Mesodermal cell (in vitro differentiated cells): ENCODE measurements around the gene RIC8A.
A peak's percentile ranks its signal among the peaks of the same experiment; 100 is the strongest.
"Not testable (repeated sequence)": the region's sequence is repeated elsewhere in the genome, so short reads cannot be mapped to it uniquely, and the experiment has no call there.

Experiments
- H3K27ac ChIP-seq: 2 replicates; pipeline ENCODE4 v1.7.0; 2013; ENCODE audit warnings: mild to moderate bottlenecking, low read depth, low read length, moderate library complexity; ENCODE audit not compliant: severe bottlenecking
- H3K36me3 ChIP-seq: 2 replicates; pipeline ENCODE4 v1.7.1; 2013; ENCODE audit warnings: mild to moderate bottlenecking, low read length, moderate library complexity; ENCODE audit not compliant: control insufficient read depth, insufficient read depth
- H3K4me1 ChIP-seq: one replicate; pipeline ENCODE4 v1.7.1; 2013; ENCODE audit warnings: mild to moderate bottlenecking, low read length; ENCODE audit not compliant: insufficient read depth, control insufficient read depth, poor library complexity, severe bottlenecking
- H3K4me3 ChIP-seq: 2 replicates; pipeline ENCODE4 v1.7.0; 2013; ENCODE audit warnings: low read length, control low read depth, mild to moderate bottlenecking; ENCODE audit not compliant: insufficient read depth, poor library complexity, severe bottlenecking; ENCODE audit errors: extremely low read depth
- H3K9me3 ChIP-seq: 2 replicates; pipeline ENCODE4 v1.7.1; 2013; ENCODE audit warnings: mild to moderate bottlenecking, low read length, moderate library complexity; ENCODE audit not compliant: control insufficient read depth
- WGBS, 2 experiments: methylation state at CpG; one replicate each; pipeline ENCODE4 v1.1.5; 2013; ENCODE audit warnings: missing lambda C conversion rate in 2 of 2; ENCODE audit not compliant: insufficient coverage in 2 of 2; 5-methylcytosine and 5-hydroxymethylcytosine counted together

The RIC8A gene

GRCh38 chr11:211741-212140, 4.2 kb downstream of the RIC8A start:
- H3K36me3 ChIP-seq, result peaks cover 72% of the 10 kb centered on the region
- peaks cover 21% of the 10 kb centered on the region for H3K4me1 ChIP-seq
- 89 to 91% methylated on average over 8 of the region's 9 CpGs for WGBS, 2 experiments
- H3K4me3 ChIP-seq, result no peak overlapping the region
- H3K27ac ChIP-seq, result no peak overlapping the region
- no peaks in the 10 kb centered on the region for H3K9me3 ChIP-seq

GRCh38 chr11:212150-213100, 4.9 kb downstream of the RIC8A start:
- H3K36me3 ChIP-seq, result peaks cover 72% of the 10 kb centered on the region
- no peak overlapping the region for H3K4me3 ChIP-seq

GRCh38 chr11:213111-213510, 5.6 kb downstream of the RIC8A start:
- Histone ChIP-seq H3K27ac (no peak overlapping the region), H3K9me3 (no peaks in the 10 kb centered on the region), H3K36me3 (peaks cover 72% of the 10 kb centered on the region), H3K4me1 (peaks cover 21% of the 10 kb centered on the region), H3K4me3 (no peak overlapping the region)
- 92 to 94% methylated on average over 3 of the region's 4 CpGs for WGBS, 2 experiments

More at GRCh38 chr11:212150-213100, 4.9 kb downstream of the RIC8A start:
- Histone ChIP-seq H3K27ac (no peak overlapping the region), H3K9me3 (no peaks in the 10 kb centered on the region), H3K4me1 (peaks cover 21% of the 10 kb centered on the region)
- WGBS, 2 experiments, result 98% methylated on average over 6 to 13 of the region's 17 CpGs

- no peak overlapping the region for H3K4me3 ChIP-seq
- H3K9me3 ChIP-seq, result no peaks in the 10 kb centered on the region
- peaks cover 20% of the 10 kb centered on the region for H3K4me1 ChIP-seq
- no peak overlapping the region for H3K27ac ChIP-seq
- H3K36me3 ChIP-seq, result peaks cover 73% of the 10 kb centered on the region
- WGBS, 2 experiments, result 90 to 98% methylated on average over 6 of the region's 7 CpGs
Observed at GRCh38 chr11:214083-214482, 6.6 kb downstream of the RIC8A start.

GRCh38 chr11:215581-216037, 8.1 kb downstream of the RIC8A start:
- H3K4me3 ChIP-seq, result no peak overlapping the region
- 84 to 89% methylated on average over 3 to 4 of the region's 4 CpGs for WGBS, 2 experiments
- peaks cover 7% of the 10 kb centered on the region for H3K4me1 ChIP-seq
- peak overlapping the region; percentile 71 for H3K27ac ChIP-seq
- no peaks in the 10 kb centered on the region for H3K9me3 ChIP-seq
- peaks cover 63% of the 10 kb centered on the region for H3K36me3 ChIP-seq

- H3K27ac ChIP-seq, result peak overlapping the region; percentile 71
- no peaks in the 10 kb centered on the region for H3K9me3 ChIP-seq
- H3K4me3 ChIP-seq, result no peak overlapping the region
- H3K4me1 ChIP-seq, result peaks cover 2% of the 10 kb centered on the region
- H3K36me3 ChIP-seq, result peaks cover 56% of the 10 kb centered on the region
- WGBS, 2 experiments, result 93 to 99% methylated on average over 10 of the region's 11 CpGs
Observed at GRCh38 chr11:216081-216974, 8.8 kb downstream of the RIC8A start.

- Histone ChIP-seq H3K36me3 (peaks cover 47% of the 10 kb centered on the region), H3K9me3 (no peaks in the 10 kb centered on the region), H3K4me1 (peaks cover 2% of the 10 kb centered on the region), H3K27ac (no peak overlapping the region), H3K4me3 (no peak overlapping the region)
- 90 to 92% methylated on average over 2 of the region's 3 CpGs for WGBS, 2 experiments
Observed at GRCh38 chr11:217704-218103, 10.2 kb downstream of the RIC8A start.

- no peaks in the 10 kb centered on the region for H3K9me3 ChIP-seq
- no peak overlapping the region for H3K4me3 ChIP-seq
- H3K4me1 ChIP-seq, result no peaks in the 10 kb centered on the region
- 89 to 94% methylated on average over 27 to 28 of the region's 29 CpGs for WGBS, 2 experiments
- H3K27ac ChIP-seq, result no peak overlapping the region
- peaks cover 34% of the 10 kb centered on the region for H3K36me3 ChIP-seq
Observed at GRCh38 chr11:218815-219593, 11.5 kb downstream of the RIC8A start.

- H3K4me3 ChIP-seq, H3K9me3 ChIP-seq, H3K4me1 ChIP-seq, H3K27ac ChIP-seq: not testable (repeated sequence)
- peaks cover 17% of the 10 kb centered on the region for H3K36me3 ChIP-seq
- WGBS, 2 experiments, result 100% methylated on average over 1 of the region's 3 CpGs
Observed at GRCh38 chr11:220641-221215, 13.2 kb downstream of the RIC8A start.

- WGBS, 2 experiments, result 96 to 97% methylated on average over 5 to 6 of the region's 7 CpGs
- H3K4me3 ChIP-seq, result no peak overlapping the region
- no peaks in the 10 kb centered on the region for H3K9me3 ChIP-seq
- H3K27ac ChIP-seq, result no peak overlapping the region
- peaks cover 11% of the 10 kb centered on the region for H3K36me3 ChIP-seq
- H3K4me1 ChIP-seq, result no peaks in the 10 kb centered on the region
Observed at GRCh38 chr11:221539-221938, 14.0 kb downstream of the RIC8A start.
